Peyer's patch (tissue), 4 donors: ENCODE results near the gene ZNF831.

Experiments used
- CTCF ChIP-seq, 6 experiments: fragments of 450-650 bp in 4 of 6; fragments of 200-600 bp in 2 of 6; sonication (generic) in 1 of 6; IDR thresholded peaks; one replicate each; pipeline ENCODE4 v1.5.1; 2017 to 2019; ENCODE audit warnings: antibody characterized with exemption in 6 of 6, mild to moderate bottlenecking in 3 of 6, moderate library complexity in 1 of 6
- POLR2A ChIP-seq, 2 donors: fragments of 450-650 bp; IDR thresholded peaks; one replicate each; pipeline ENCODE4 v1.5.1; 2017; ENCODE audit warnings: antibody characterized with exemption in 2 of 2, mild to moderate bottlenecking in 2 of 2, moderate library complexity in 2 of 2

GRCh38 chr20:59120919-59121318 is 42.7 kb upstream of the ZNF831 start:
- no peak for TF ChIP-seq POLR2A (IDR thresholded peaks at IDR 0.05)
- TF ChIP-seq CTCF (IDR thresholded peaks at IDR 0.05), result no peak
